ENCODE measurements around the gene GBGT1. TPM values are rescaled to one million over a fixed set of nuclear protein-coding genes. Genes with fewer than 3 reads are reported as not detected.
A peak's percentile ranks its signal among the peaks of the same experiment; 100 is the strongest.
"Not testable (repeated sequence)": the region's sequence is repeated elsewhere in the genome, so short reads cannot be mapped to it uniquely, and the experiment has no call there.

Gene GBGT1
- 2.1 to 8.1 TPM (median 5.8 TPM) in 3 replicates for total RNA-seq
- long read RNA-seq, partial matches to known transcripts = 0 of 4 reads
- long read RNA-seq, other reads (novel, unspliced or antisense) = 2 of 4 reads

- no peaks in the 10 kb centered on the region for H3K9me3 Mint-ChIP-seq (ENCODE audit: low read depth)
- no peak within 1 kb of the TSS for H3K27ac Mint-ChIP-seq (ENCODE audit: unreplicated experiment)
- TF ChIP-seq CTCF (IDR thresholded peaks at IDR 0.05) = peak; percentile 19
- peaks cover 3% of the 10 kb centered on the region for H3K36me3 Mint-ChIP-seq (ENCODE audit: low read depth)
- peaks cover 12% of the 10 kb centered on the region for H3K4me1 Mint-ChIP-seq (ENCODE audit: low read depth)
- DNase-seq (ENCODE audit: low spot score) = peak; percentile 89
- peak within 1 kb of the TSS; percentile 76 for H3K4me3 Mint-ChIP-seq (ENCODE audit: unreplicated experiment)
- H3K27me3 Mint-ChIP-seq (ENCODE audit: low read depth) = no peaks in the 10 kb centered on the region
These were observed at the start of gene GBGT1 for GRCh38 chr9:133163504-133164172. Gene GBGT1 (minus strand): TSS chr9:133163914. CDS start chr9:133162412, 1,502 bp downstream.

- H3K27me3 Mint-ChIP-seq (ENCODE audit: low read depth) = peaks cover 44% of the 10 kb centered on the region
- no peak for DNase-seq (ENCODE audit: low spot score)
These were observed 46.9 kb upstream of the GBGT1 start for GRCh38 chr9:133210609-133211008.

GRCh38 chr9:133210202-133210532, 46.5 kb upstream of the GBGT1 start:
- DNase-seq (ENCODE audit: low spot score) = no peak
- Mint-ChIP-seq H3K4me1 (ENCODE audit: low read depth) (no peaks in the 10 kb centered on the region), H3K4me3 (ENCODE audit: unreplicated experiment) (no peak overlapping the region), H3K36me3 (ENCODE audit: low read depth) (no peaks in the 10 kb centered on the region), H3K9me3 (ENCODE audit: low read depth) (peaks cover 21% of the 10 kb centered on the region), H3K27ac (ENCODE audit: unreplicated experiment) (no peak overlapping the region), H3K27me3 (ENCODE audit: low read depth) (peaks cover 43% of the 10 kb centered on the region)
- no peak for TF ChIP-seq CTCF (IDR thresholded peaks at IDR 0.05)

More at GRCh38 chr9:133210609-133211008, 46.9 kb upstream of the GBGT1 start:
- no peak for TF ChIP-seq CTCF (IDR thresholded peaks at IDR 0.05)
- H3K27ac Mint-ChIP-seq (ENCODE audit: unreplicated experiment) = no peak overlapping the region
- H3K9me3 Mint-ChIP-seq (ENCODE audit: low read depth) = peaks cover 21% of the 10 kb centered on the region
- no peaks in the 10 kb centered on the region for H3K36me3 Mint-ChIP-seq (ENCODE audit: low read depth)
- no peaks in the 10 kb centered on the region for H3K4me1 Mint-ChIP-seq (ENCODE audit: low read depth)
- H3K4me3 Mint-ChIP-seq (ENCODE audit: unreplicated experiment) = no peak overlapping the region

GRCh38 chr9:133209327-133210201, 45.9 kb upstream of the GBGT1 start:
- H3K4me1 Mint-ChIP-seq (ENCODE audit: low read depth); DNase-seq (ENCODE audit: low spot score); H3K36me3 Mint-ChIP-seq (ENCODE audit: low read depth); H3K27ac Mint-ChIP-seq (ENCODE audit: unreplicated experiment); H3K4me3 Mint-ChIP-seq (ENCODE audit: unreplicated experiment): not testable (repeated sequence)
- peaks cover 42% of the 10 kb centered on the region for H3K27me3 Mint-ChIP-seq (ENCODE audit: low read depth)
- peaks cover 15% of the 10 kb centered on the region for H3K9me3 Mint-ChIP-seq (ENCODE audit: low read depth)

- not testable (repeated sequence) for H3K27ac Mint-ChIP-seq (ENCODE audit: unreplicated experiment); H3K4me1 Mint-ChIP-seq (ENCODE audit: low read depth); H3K9me3 Mint-ChIP-seq (ENCODE audit: low read depth); H3K4me3 Mint-ChIP-seq (ENCODE audit: unreplicated experiment); H3K36me3 Mint-ChIP-seq (ENCODE audit: low read depth); DNase-seq (ENCODE audit: low spot score)
- peaks cover 39% of the 10 kb centered on the region for H3K27me3 Mint-ChIP-seq (ENCODE audit: low read depth)
These were observed 45.2 kb upstream of the GBGT1 start, which contains the start of gene OBP2B for GRCh38 chr9:133208880-133209300. Gene OBP2B (minus strand): TSS chr9:133209250. CDS start chr9:133209199, 51 bp downstream.

GRCh38 chr9:133208171-133208879, 44.6 kb upstream of the GBGT1 start:
- not testable (repeated sequence) for H3K4me3 Mint-ChIP-seq (ENCODE audit: unreplicated experiment); H3K9me3 Mint-ChIP-seq (ENCODE audit: low read depth); DNase-seq (ENCODE audit: low spot score); H3K4me1 Mint-ChIP-seq (ENCODE audit: low read depth); H3K36me3 Mint-ChIP-seq (ENCODE audit: low read depth); H3K27ac Mint-ChIP-seq (ENCODE audit: unreplicated experiment)
- peaks cover 43% of the 10 kb centered on the region for H3K27me3 Mint-ChIP-seq (ENCODE audit: low read depth)

Data from chondrocyte (in vitro differentiated cells).